ENCODE results near the gene SLC6A11. TPM values are rescaled to one million over a fixed set of nuclear protein-coding genes. Genes with fewer than 3 reads are reported as not detected.
A peak's percentile ranks its signal among the peaks of the same experiment; 100 is the strongest.

The SLC6A11 gene
- total and polyA plus RNA-seq, 2 of the 13 experiments (the other 11 are each of a cell fraction or from before 2014, with no cell fraction given), result 17.9 to 34.5 TPM

- ChIA-PET CTCF (ENCODE audit: low intra/inter-chr PET ratio, low total read pairs) (no interaction called here), POLR2A (interaction anchor here (0.9 kb wide), 1 partner anchor 10 kb away, joined by 5 read pairs; no protein-coding TSS in a partner anchor)
- in situ Hi-C loops (cut with HindIII; ENCODE audit: extremely low pct_ligation_motif_present, low pct_unique_long_range_greater_than_20kb), result no loop called here
- no peaks in the 10 kb centered on the region; the same call in 1 of the 2 replicates for H3K9me3 ChIP-seq (ENCODE audit: low read length)
- H3K27me3 ChIP-seq (ENCODE audit: control insufficient read depth in 1 of 2, insufficient read depth in 2 of 2, low read length in 2 of 2), result no peaks in the 10 kb centered on the region
- peak overlapping the region; percentile 28; the same call in 1 of the 2 replicates for H3K4me2 ChIP-seq (ENCODE audit: low read depth, low read length)
- intact Hi-C loops (cut with micrococcal nuclease; ENCODE audit: unreplicated experiment), result no loop called here
- H3K27ac ChIP-seq (ENCODE audit: extremely low read length, insufficient read depth, low read length), result peak overlapping the region; percentile 28
- H3K79me2 ChIP-seq (ENCODE audit: insufficient read depth, low read length), result peaks cover 6% of the 10 kb centered on the region
- H2AFZ ChIP-seq (ENCODE audit: low read length), result no peak overlapping the region
- no peak overlapping the region for H3K4me3 ChIP-seq (replicated peaks in 1 of 3; ENCODE audit: insufficient read depth in 1 of 3, low read depth in 2 of 3, low read length in 3 of 3)
- no peak overlapping the region for H3K9ac ChIP-seq (ENCODE audit: insufficient read depth, low read depth, low read length)
- H3K4me1 ChIP-seq (ENCODE audit: insufficient read depth, low read length), result peaks cover 50% of the 10 kb centered on the region
- peaks cover 6 to 27% of the 10 kb centered on the region in 2 experiments; a peak in 4 of 5 replicates for H3K36me3 ChIP-seq (replicated peaks in 1 of 2; ENCODE audit: control insufficient read depth in 1 of 2, insufficient read depth in 2 of 2, low read length in 2 of 2)
- H4K20me1 ChIP-seq (ENCODE audit: insufficient read depth, low read length), result no peaks in the 10 kb centered on the region
- no peak for TF ChIP-seq CREB1 (IDR thresholded peaks at IDR 0.05)
- TF ChIP-seq CREB1 (CRISPR knock-in tag; IDR thresholded peaks at IDR 0.05), result no peak
- no peak for TF ChIP-seq HDAC6 (IDR thresholded peaks at IDR 0.05; ENCODE audit: low read depth, low read length)
- no peak for TF ChIP-seq ZSCAN29 (CRISPR knock-in tag; conservative IDR thresholded peaks at IDR 0.05)
- TF ChIP-seq ZNF646 (CRISPR knock-in tag; IDR thresholded peaks at IDR 0.05), result no peak
- no peak for TF ChIP-seq HNRNPH1 (optimal IDR thresholded peaks at IDR 0.05; ENCODE audit: low read depth, low read length)
- no peak for TF ChIP-seq ZBTB33 (CRISPR knock-in tag; IDR thresholded peaks at IDR 0.05)
- no peak for TF ChIP-seq HIVEP1 (CRISPR knock-in tag; IDR thresholded peaks at IDR 0.05)
- no peak for TF ChIP-seq HMGA1 (CRISPR knock-in tag; conservative IDR thresholded peaks at IDR 0.05)
- TF ChIP-seq FOXC1 (CRISPR knock-in tag; IDR thresholded peaks at IDR 0.05; ENCODE audit: borderline replicate concordance), result no peak
- no peak for TF ChIP-seq USF2 (IDR thresholded peaks at IDR 0.05; ENCODE audit: low read depth, low read length)
- TF ChIP-seq USF2 (CRISPR knock-in tag; IDR thresholded peaks at IDR 0.05; ENCODE audit: borderline replicate concordance), result no peak
- no peak for TF ChIP-seq ZNF562 (CRISPR knock-in tag; IDR thresholded peaks at IDR 0.05; ENCODE audit: borderline replicate concordance)
- TF ChIP-seq SALL2 (CRISPR knock-in tag; IDR thresholded peaks at IDR 0.05), result no peak
- WGBS (ENCODE audit: low lambda C conversion rate), result 78% methylated on average over 2 of the region's 2 CpGs
- no peak for DNase-seq (ENCODE audit: low spot score)
- ATAC-seq, result no peak
- no TSS peak for BruUV-seq (replicated peaks)
- FAIRE-seq, result no peak
These were observed 7.4 kb downstream of the SLC6A11 start for GRCh38 chr3:10823516-10823818.

Measured in HepG2 (cell line).